AG04449 (cell line): ENCODE results near the gene MRRF.

Source experiments
- CTCF ChIA-PET: fragments of 350-600 bp; formaldehyde crosslinking; extraction: SDS; loops from one replicate; lab custom pipeline; 2021; ENCODE audit warnings: antibody characterized with exemption; lab: Yijun Ruan, JAX
- POLR2A ChIA-PET: fragments of 400-600, 350-600 bp; formaldehyde crosslinking; extraction: SDS; loops from one replicate; lab custom pipeline; 2020; ENCODE audit warnings: antibody characterized with exemption, inconsistent platforms; lab: Yijun Ruan, JAX
- DNase-seq: peaks from one replicate; pipeline ENCODE4 v3.0.0-alpha.2; 2010; ENCODE audit warnings: low read depth, low spot score
- H3K4me3 ChIP-seq: 2 replicates; pipeline ENCODE4 v1.5.1; 2011; ENCODE audit warnings: low read depth, mild to moderate bottlenecking, control low read depth, low read length
- TF ChIP-seq, protein P1 (sequence below): IDR thresholded peaks from one replicate; pipeline ENCODE4 v1.5.1; 2011; ENCODE audit warnings: mild to moderate bottlenecking, moderate library complexity, low read length, control low read depth, inconsistent platforms; ENCODE audit not compliant: insufficient read depth; ENCODE audit errors: missing control alignments

The MRRF gene

DNA sequence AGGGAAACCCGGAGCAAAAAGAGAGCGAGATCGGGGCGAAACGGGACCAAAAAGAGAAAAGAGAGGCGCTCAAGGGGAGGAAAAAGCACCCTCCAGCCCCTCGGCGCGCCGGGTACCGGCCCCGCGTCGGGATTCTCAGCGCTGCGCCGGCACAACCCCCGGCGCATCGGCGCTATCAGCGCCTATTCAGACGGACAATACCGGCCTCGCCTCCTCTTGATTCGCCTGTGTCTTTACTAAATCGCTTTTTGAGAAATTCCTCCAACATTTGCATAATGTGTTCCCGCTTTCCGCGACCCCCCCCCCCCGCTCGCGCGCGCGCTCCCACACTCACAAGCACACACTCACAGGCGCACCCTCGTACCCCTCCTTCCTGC lies 36.5 kb upstream of the MRRF start:
- CTCF ChIA-PET = no interaction called here
- DNase-seq = no peak
- TF ChIP-seq, protein P1, sequence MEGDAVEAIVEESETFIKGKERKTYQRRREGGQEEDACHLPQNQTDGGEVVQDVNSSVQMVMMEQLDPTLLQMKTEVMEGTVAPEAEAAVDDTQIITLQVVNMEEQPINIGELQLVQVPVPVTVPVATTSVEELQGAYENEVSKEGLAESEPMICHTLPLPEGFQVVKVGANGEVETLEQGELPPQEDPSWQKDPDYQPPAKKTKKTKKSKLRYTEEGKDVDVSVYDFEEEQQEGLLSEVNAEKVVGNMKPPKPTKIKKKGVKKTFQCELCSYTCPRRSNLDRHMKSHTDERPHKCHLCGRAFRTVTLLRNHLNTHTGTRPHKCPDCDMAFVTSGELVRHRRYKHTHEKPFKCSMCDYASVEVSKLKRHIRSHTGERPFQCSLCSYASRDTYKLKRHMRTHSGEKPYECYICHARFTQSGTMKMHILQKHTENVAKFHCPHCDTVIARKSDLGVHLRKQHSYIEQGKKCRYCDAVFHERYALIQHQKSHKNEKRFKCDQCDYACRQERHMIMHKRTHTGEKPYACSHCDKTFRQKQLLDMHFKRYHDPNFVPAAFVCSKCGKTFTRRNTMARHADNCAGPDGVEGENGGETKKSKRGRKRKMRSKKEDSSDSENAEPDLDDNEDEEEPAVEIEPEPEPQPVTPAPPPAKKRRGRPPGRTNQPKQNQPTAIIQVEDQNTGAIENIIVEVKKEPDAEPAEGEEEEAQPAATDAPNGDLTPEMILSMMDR = no peak
- POLR2A ChIA-PET = no interaction called here
- H3K4me3 ChIP-seq = peak overlapping the region; percentile 2; the same call in 1 of the 2 replicates

DNA sequence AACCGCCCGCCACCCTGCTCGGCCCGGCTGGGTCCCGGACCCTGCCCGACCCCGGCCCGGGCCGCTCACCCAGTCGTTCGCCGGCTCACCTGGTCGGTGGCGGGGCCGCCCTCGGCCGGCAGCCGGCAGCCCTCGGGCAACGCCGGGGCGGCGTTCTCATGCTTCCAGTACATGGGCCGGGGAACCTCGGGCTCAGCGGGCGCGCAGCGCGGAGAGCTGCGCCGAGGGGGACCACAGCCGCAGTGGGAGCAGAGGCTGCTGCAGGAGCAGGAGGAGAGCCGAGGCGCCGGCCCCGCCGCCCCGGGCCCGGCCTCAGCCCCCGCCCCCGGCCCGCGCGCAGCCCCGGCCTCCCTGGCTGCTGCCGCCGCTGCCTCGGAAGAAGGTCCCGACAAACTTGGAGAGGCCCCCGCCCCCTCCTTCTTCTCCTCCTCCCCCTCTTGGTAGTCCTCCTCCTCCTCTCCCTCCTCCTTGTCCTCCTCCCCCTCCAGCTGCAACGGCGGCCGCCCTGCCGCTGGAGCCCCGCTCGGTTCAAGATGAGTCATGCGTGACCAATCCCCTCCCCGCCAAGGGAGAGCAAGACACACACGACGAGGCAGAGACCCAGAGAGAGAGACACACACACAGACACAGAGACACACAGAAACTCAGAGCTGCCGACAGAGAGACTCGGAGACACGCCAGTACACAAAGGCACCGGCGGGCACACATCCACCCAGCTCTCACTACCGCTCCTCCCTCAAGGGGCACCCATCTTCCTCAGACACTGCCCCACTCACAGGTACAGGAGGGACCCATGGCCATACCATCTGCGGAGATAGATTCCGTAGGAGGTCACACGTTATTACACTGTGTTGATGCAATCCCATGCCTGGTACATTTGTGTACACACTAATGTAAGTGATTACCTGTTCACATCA lies 35.9 kb upstream of the MRRF start, which contains the start of gene LHX6:
Gene LHX6, minus strand, starts transcription at position 390 of the 917 bp plus-strand sequence. Its CDS starts 217 bp downstream, at position 173.
- ChIA-PET CTCF (interaction anchor here (1.5 kb wide), 1 partner anchor 104 kb away, joined by 4 read pairs; no protein-coding TSS in a partner anchor), POLR2A (no interaction called here)
- no peak for DNase-seq
- peak within 1 kb of the TSS; percentile 15 for H3K4me3 ChIP-seq
- TF ChIP-seq, protein P1 = no peak

DNA sequence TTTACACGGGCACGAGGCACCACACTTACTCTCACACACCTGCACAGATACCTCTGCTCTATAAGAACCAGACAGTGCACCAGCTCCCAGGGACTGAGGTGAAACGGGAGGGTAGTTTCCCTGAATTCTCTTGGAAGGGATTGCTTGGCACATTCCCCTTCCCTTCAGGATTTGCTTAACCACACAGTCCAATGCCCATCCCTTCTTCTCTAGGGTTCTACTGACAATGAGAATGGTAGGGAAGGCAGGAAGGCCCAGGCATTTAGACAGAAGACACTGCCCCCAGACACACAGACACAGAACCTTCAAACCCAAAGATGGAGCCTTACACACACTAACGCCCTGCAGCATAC lies 35.2 kb upstream of the MRRF start:
- POLR2A ChIA-PET = no interaction called here
- CTCF ChIA-PET = interaction anchor here (1.5 kb wide), 1 partner anchor 105 kb away, joined by 4 read pairs; no protein-coding TSS in a partner anchor
- no peak for DNase-seq
- H3K4me3 ChIP-seq = no peak overlapping the region
- TF ChIP-seq, protein P1 = no peak

GRCh38 chr9:122232796-122233306 lies 31.8 kb upstream of the MRRF start:
- no peak for DNase-seq
- ChIA-PET POLR2A (interaction anchor here (0.7 kb wide), 1 partner anchor 17 kb away, joined by 3 read pairs; no protein-coding TSS in a partner anchor), CTCF (interaction anchor here (1.2 to 2.1 kb wide), 2 partner anchors 107 to 108 kb away, joined by 4 to 7 read pairs; no protein-coding TSS in a partner anchor)
- H3K4me3 ChIP-seq = no peak overlapping the region
- TF ChIP-seq, protein P1 = no peak

DNA sequence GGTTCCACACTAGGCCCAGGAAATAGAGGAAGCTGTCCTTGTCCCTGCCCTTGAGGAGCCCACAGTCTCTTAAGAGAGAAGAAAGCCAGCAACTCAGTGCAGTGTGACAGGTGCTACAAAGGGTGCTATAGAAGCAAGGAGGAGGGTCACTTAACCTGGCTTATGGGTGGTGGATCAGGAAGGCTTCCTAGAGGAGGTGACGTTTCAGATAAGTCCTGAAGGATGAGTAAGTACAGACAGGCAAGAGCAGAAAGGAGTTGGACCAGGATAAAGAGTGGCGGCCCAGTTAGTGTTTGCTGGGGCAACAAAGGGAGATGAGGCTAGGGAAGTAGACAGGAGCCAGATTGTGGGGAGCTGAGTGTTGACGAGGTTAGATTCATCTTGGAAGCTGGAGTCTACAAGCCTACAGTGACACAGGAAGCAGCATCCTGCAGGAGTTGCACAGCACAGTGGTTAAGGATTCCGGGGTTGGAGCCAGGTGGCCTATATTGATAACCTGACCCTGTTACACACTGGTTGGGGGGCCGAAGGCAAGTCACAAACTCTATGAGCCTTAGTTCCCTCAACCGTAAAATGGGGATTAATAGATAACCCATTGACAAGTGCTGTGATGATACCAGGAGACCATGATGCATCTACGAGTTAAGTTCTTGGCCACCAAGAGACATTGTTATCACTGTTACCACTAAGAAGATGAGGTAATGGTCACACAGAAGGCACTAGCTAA lies 30.5 kb upstream of the MRRF start:
- no peak for DNase-seq
- ChIA-PET POLR2A (no interaction called here), CTCF (interaction anchor here (1.6 kb wide), 1 partner anchor 11 kb away, joined by 3 read pairs; no protein-coding TSS in a partner anchor)
- no peak overlapping the region for H3K4me3 ChIP-seq
- TF ChIP-seq, protein P1 = no peak
